ENCODE data around the gene TAS2R19. TPM values are rescaled to one million over a fixed set of nuclear protein-coding genes. Genes with fewer than 3 reads are reported as not detected.

Gene TAS2R19
- total RNA-seq, 1 experiment from 2014 or later, result 2.6 TPM

DNA sequence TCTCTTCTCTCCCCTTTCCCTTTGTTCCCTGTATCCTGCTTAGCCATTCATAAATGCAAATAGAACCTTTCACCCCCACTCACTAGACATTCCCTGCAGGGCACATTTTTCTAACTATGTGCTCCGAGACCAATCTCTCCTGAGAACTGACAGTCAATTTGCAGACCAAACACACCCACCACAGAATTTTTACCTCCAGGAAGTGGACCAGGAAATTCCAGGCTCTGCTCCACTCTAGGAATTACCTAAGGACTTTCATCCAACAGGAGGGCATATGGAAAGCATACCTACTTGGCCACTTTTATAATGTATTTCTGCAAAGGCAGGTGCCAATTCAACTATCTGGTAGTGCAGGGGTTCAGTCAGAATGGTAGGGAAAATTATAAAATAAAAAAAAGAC, 48.6 kb upstream of the TAS2R19 start:
- no peak overlapping the region for H3K4me2 ChIP-seq (ENCODE audit: insufficient read depth, insufficient read length, low read length)
- peaks cover 2% of the 10 kb centered on the region; the same call in 1 of the 2 replicates for H3K79me2 ChIP-seq (ENCODE audit: insufficient read depth, low read length)

More for the DNA sequence above, 48.6 kb upstream of the TAS2R19 start:
- Histone ChIP-seq H3K27ac (ENCODE audit: insufficient read length, low read depth, low read length) (no peak overlapping the region), H2AK5ac (ENCODE audit: insufficient read length, low read length) (no peak overlapping the region), H2BK120ac (ENCODE audit: low read depth, low read length, poor library complexity, severe bottlenecking) (no peak overlapping the region), H3K79me1 (ENCODE audit: insufficient read depth, low read depth, low read length, poor library complexity, severe bottlenecking) (no peaks in the 10 kb centered on the region), H2BK12ac (ENCODE audit: insufficient read length, low read depth, low read length) (no peak overlapping the region), H3K56ac (ENCODE audit: insufficient read length, low read depth, low read length) (no peak overlapping the region), H3K9me3 (ENCODE audit: control insufficient read depth, low read depth, low read length) (no peaks in the 10 kb centered on the region), H2BK20ac (ENCODE audit: low read depth, low read length, poor library complexity, severe bottlenecking) (no peak overlapping the region), H4K8ac (replicated peaks; ENCODE audit: insufficient read length, low read depth, low read length) (no peak overlapping the region), H4K20me1 (ENCODE audit: control insufficient read depth, insufficient read depth, insufficient read length) (no peaks in the 10 kb centered on the region), H3K4me1 (ENCODE audit: insufficient read depth, low read length) (no peaks in the 10 kb centered on the region; the same call in 1 of the 2 replicates), H3K23me2 (ENCODE audit: insufficient read length, low read depth, low read length, poor library complexity, severe bottlenecking) (no peaks in the 10 kb centered on the region), H3K9ac (ENCODE audit: extremely low read depth, insufficient read length, low read length) (no peak overlapping the region), H2AFZ (ENCODE audit: low read length) (no peak overlapping the region), H3K18ac (ENCODE audit: insufficient read length, low read depth, low read length) (no peak overlapping the region), H3K4ac (ENCODE audit: low read depth, low read length) (no peak overlapping the region), H3K14ac (ENCODE audit: insufficient read depth, low read length) (no peak overlapping the region), H3K27me3 (ENCODE audit: insufficient read depth, low read length) (no peaks in the 10 kb centered on the region; the same call in 1 of the 2 replicates), H4K5ac (ENCODE audit: insufficient read length, low read depth, low read length) (no peak overlapping the region), H2BK15ac (ENCODE audit: low read depth, low read length) (no peak overlapping the region), H3T11ph (ENCODE audit: low read length) (no peak overlapping the region), H3K23ac (ENCODE audit: insufficient read length, low read depth, low read length) (no peak overlapping the region), H4K91ac (ENCODE audit: insufficient read length, low read depth, low read length) (no peak overlapping the region), H2BK5ac (ENCODE audit: insufficient read length, low read length) (no peak overlapping the region)
- WGBS (ENCODE audit: extremely low coverage, insufficient read length, low lambda C conversion rate), result no CpG with 5 or more reads among the region's 1 CpG
- H3K27ac Mint-ChIP-seq, result peak overlapping the region in 1 of 3 experiments; percentile 18; a peak in 2 of 7 replicates
- H3K36me3 Mint-ChIP-seq (ENCODE audit: insufficient read depth in 1 of 3, low read depth in 3 of 3), result peaks cover 0 to 4% (median 0%) of the 10 kb centered on the region in 3 experiments; a peak in 3 of 7 replicates
- no peak for DNase-seq
- H3K4me1 Mint-ChIP-seq, result peaks cover 18 to 19% of the 10 kb centered on the region in 2 experiments
- no peaks in the 10 kb centered on the region; the same call in none of the 2 replicates for H3K27me3 Mint-ChIP-seq (ENCODE audit: low read depth)
- no peak overlapping the region for H3K4me3 Mint-ChIP-seq
- TF ChIP-seq, protein P1, sequence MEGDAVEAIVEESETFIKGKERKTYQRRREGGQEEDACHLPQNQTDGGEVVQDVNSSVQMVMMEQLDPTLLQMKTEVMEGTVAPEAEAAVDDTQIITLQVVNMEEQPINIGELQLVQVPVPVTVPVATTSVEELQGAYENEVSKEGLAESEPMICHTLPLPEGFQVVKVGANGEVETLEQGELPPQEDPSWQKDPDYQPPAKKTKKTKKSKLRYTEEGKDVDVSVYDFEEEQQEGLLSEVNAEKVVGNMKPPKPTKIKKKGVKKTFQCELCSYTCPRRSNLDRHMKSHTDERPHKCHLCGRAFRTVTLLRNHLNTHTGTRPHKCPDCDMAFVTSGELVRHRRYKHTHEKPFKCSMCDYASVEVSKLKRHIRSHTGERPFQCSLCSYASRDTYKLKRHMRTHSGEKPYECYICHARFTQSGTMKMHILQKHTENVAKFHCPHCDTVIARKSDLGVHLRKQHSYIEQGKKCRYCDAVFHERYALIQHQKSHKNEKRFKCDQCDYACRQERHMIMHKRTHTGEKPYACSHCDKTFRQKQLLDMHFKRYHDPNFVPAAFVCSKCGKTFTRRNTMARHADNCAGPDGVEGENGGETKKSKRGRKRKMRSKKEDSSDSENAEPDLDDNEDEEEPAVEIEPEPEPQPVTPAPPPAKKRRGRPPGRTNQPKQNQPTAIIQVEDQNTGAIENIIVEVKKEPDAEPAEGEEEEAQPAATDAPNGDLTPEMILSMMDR (conservative IDR thresholded peaks at IDR 0.05), result no peak
- H3K9me3 Mint-ChIP-seq, result no peaks in the 10 kb centered on the region
